Measurements from ENCODE around the gene CPNE5. TPM values are rescaled to one million over a fixed set of nuclear protein-coding genes. Genes with fewer than 3 reads are reported as not detected.

The CPNE5 gene
- total RNA-seq, 1 donor from 2014 or later: 2.3 TPM

- no peaks in the 10 kb centered on the region for H3K27me3 ChIP-seq
- no peak overlapping the region for H3K4me3 ChIP-seq
- H3K9me3 ChIP-seq: no peaks in the 10 kb centered on the region
- H3K27ac ChIP-seq: no peak overlapping the region
- ATAC-seq: no peak
- H3K4me1 ChIP-seq: no peaks in the 10 kb centered on the region
- DNase-seq: no peak
- intact Hi-C loops (cut with DNase I): no loop called here
- no peaks in the 10 kb centered on the region for H3K36me3 ChIP-seq
- TF ChIP-seq, protein P1, sequence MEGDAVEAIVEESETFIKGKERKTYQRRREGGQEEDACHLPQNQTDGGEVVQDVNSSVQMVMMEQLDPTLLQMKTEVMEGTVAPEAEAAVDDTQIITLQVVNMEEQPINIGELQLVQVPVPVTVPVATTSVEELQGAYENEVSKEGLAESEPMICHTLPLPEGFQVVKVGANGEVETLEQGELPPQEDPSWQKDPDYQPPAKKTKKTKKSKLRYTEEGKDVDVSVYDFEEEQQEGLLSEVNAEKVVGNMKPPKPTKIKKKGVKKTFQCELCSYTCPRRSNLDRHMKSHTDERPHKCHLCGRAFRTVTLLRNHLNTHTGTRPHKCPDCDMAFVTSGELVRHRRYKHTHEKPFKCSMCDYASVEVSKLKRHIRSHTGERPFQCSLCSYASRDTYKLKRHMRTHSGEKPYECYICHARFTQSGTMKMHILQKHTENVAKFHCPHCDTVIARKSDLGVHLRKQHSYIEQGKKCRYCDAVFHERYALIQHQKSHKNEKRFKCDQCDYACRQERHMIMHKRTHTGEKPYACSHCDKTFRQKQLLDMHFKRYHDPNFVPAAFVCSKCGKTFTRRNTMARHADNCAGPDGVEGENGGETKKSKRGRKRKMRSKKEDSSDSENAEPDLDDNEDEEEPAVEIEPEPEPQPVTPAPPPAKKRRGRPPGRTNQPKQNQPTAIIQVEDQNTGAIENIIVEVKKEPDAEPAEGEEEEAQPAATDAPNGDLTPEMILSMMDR (IDR thresholded peaks at IDR 0.05): no peak
Observed at GRCh38 chr6:36781669-36782068, 57.6 kb downstream of the CPNE5 start.

DNA sequence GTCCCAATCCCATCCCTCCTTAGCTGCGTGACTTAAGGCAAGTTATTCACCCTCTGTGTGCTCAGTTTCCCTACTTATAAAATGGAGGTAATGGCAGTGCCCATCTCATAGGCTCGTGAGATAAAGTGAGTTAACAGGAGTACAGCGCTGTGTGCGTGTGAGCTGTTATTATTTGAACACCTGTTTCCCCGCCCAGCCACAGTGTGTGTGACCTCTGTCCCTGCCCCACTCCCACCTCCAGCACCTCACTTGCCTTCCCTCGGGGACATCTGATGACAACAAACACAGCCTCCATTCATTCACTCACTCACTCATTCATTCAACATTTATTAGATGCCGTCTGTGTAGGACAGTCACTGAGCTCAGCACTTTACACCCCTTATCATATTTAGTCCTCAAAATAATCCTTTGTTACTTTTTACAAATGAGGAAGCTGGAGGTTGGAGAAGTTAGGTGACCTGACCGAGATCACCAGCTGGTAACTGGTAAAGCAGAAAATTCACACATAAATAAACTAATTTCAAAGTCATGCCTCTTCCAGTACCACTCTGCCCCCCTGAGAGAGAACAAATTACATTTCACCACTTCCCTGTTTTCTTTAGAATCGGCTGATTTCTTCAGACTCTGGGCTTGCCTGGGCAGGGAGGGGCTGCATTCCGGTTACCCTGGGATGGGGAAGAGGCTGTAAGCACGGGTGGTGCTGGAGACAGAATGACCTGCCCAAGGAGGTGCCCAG lies 58.6 kb downstream of the CPNE5 start:
- Histone ChIP-seq H3K27ac (no peak overlapping the region), H3K9me3 (no peaks in the 10 kb centered on the region), H3K4me1 (no peaks in the 10 kb centered on the region), H3K36me3 (no peaks in the 10 kb centered on the region), H3K27me3 (no peaks in the 10 kb centered on the region), H3K4me3 (no peak overlapping the region)
- peak; percentile 61 for ATAC-seq
- TF ChIP-seq, protein P1 (IDR thresholded peaks at IDR 0.05): no peak
- DNase-seq: no peak
- intact Hi-C loops (cut with DNase I): no loop called here

GRCh38 chr6:36779227-36779626 lies 60.0 kb downstream of the CPNE5 start:
- Histone ChIP-seq H3K4me3 (no peak overlapping the region), H3K27ac (no peak overlapping the region)

GRCh38 chr6:36777801-36778200 lies 61.4 kb downstream of the CPNE5 start:
- H3K4me3 ChIP-seq: no peak overlapping the region
- no peak for DNase-seq
- no peaks in the 10 kb centered on the region for H3K9me3 ChIP-seq
- H3K27ac ChIP-seq: no peak overlapping the region
- no peaks in the 10 kb centered on the region for H3K36me3 ChIP-seq
- H3K4me1 ChIP-seq: no peaks in the 10 kb centered on the region
- intact Hi-C loops (cut with DNase I): no loop called here
- H3K27me3 ChIP-seq: no peaks in the 10 kb centered on the region
- TF ChIP-seq, protein P1 (IDR thresholded peaks at IDR 0.05): no peak
- no peak for ATAC-seq

More at GRCh38 chr6:36779227-36779626, 60.0 kb downstream of the CPNE5 start:
- Histone ChIP-seq H3K9me3 (no peaks in the 10 kb centered on the region), H3K4me1 (no peaks in the 10 kb centered on the region), H3K27me3 (no peaks in the 10 kb centered on the region), H3K36me3 (no peaks in the 10 kb centered on the region)
- ATAC-seq (no peak), DNase-seq (no peak)
- intact Hi-C loops (cut with DNase I): no loop called here
- TF ChIP-seq, protein P1 (IDR thresholded peaks at IDR 0.05): no peak

- Histone ChIP-seq H3K4me3 (no peak overlapping the region), H3K27ac (no peak overlapping the region), H3K27me3 (no peaks in the 10 kb centered on the region), H3K4me1 (no peaks in the 10 kb centered on the region), H3K9me3 (no peaks in the 10 kb centered on the region), H3K36me3 (no peaks in the 10 kb centered on the region)
- intact Hi-C loops (cut with DNase I): no loop called here
- DNase-seq: no peak
- TF ChIP-seq, protein P1 (IDR thresholded peaks at IDR 0.05): no peak
- no peak for ATAC-seq
Observed at GRCh38 chr6:36776167-36776566, 63.1 kb downstream of the CPNE5 start.
